Activated T-cell treated with anti-CD3 and anti-CD28 coated beads for 24 hours (primary cell): Measurements from ENCODE around the gene PDE6B.
"Not testable (repeated sequence)": the region's sequence is repeated elsewhere in the genome, so short reads cannot be mapped to it uniquely, and the experiment has no call there.

Experiments used
- DNase-seq: peaks from one replicate; pipeline ENCODE4 v3.0.0-alpha.2; 2020; ENCODE audit warnings: low read depth

Gene PDE6B

DNA sequence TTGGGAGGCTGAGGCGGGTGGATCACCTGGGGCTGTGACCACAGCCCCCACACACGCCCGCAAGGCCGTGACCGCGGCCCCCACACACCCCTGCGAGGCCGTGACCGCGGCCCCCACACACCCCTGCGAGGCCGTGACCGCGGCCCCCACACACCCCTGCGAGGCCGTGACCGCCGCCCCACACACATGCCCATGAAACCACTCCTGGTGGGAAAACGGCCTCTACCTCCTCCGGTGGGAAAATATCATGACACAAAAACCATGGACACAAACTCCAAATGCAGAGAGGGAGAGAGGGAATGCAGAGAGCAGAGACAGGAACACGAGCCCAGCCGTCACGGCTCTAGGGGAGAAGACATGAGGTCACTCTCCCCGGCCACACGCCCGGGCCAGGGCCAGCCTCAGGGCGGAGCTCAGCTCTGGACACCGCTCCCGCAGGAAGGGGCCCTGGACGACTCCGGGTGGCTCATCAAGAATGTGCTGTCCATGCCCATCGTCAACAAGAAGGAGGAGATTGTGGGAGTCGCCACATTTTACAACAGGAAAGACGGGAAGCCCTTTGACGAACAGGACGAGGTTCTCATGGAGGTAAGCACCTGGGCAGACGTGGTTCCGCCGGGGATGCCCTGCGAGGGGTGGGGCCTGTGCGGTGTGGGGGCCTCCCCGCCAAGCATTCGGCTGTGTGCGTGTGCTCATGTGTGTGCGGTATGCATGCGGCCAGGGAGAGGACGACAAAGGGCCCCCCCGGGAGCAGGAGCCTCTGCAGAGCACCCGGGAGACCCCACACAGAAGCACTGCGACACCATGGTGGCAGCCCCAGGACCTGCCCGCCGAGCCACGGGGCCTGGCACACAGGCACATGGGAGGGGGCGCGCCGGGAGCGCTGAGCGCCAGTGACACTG lies 31.3 kb downstream of the PDE6B start:
- DNase-seq = no peak

DNA sequence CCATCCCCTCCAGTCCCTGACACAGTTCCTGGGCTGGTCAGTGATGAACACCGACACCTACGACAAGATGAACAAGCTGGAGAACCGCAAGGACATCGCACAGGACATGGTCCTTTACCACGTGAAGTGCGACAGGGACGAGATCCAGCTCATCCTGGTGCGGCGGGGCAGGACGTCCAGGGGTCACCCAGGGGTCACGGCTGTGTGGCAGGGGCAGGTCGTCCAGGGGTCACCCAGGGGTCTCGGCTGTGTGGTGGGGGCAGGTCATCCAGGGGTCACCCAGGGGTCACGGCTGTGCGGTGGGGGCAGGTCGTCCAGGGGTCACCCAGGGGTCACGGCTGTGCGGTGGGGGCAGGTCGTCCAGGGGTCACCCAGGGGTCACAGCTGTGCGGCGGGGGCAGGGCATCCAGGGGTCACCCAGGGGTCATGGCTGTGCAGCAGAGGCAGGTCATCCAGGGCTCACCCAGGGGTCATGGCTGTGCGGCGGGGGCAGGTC lies 32.0 kb downstream of the PDE6B start:
- no peak for DNase-seq

- no peak for DNase-seq
These were observed 32.7 kb downstream of the PDE6B start for GRCh38 chr4:657834-658667.

DNA sequence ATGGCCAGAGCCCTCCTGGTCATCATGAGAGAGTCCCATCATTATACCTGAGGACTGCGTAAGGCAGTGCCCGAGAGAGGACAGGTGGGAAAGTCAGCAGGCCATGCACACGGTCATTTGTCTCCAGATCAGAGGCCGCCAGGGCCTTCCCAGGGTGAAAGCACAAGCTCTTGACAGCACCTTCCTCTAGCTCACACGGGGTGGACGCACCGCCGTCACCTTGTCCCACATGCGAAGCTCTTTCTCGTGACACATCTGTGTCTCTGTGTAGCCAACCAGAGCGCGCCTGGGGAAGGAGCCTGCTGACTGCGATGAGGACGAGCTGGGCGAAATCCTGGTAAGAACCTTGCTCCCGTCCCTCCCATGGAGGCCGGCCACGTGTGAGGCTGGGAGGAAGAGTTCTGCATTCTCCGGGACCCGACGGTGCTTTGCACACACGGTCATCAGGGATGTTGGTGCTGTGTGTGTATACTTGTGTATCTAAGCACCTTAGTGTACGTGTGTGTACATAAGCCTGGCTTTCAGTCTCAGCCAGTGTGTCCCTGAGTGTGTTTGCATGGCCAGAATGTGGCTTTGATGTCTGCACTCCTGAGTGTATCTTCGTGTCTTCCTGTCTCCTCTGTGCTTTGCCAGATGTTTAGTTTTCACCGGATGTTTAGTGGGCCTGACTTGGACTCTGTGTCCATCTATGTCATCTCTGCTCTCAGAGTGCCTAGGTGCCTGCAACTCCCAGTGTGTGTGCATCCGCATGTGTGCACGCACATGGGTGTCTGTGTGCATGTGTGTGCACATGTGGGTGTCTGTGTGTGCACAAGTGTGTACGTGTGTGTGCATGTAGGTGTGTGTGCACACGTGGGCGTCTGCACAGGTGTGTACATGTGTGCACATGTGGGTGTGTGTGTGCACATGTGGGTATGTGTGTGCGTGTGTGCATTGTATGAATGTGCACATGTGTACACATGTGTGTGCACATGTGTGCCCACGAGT lies 33.6 kb downstream of the PDE6B start:
- no peak for DNase-seq

DNA sequence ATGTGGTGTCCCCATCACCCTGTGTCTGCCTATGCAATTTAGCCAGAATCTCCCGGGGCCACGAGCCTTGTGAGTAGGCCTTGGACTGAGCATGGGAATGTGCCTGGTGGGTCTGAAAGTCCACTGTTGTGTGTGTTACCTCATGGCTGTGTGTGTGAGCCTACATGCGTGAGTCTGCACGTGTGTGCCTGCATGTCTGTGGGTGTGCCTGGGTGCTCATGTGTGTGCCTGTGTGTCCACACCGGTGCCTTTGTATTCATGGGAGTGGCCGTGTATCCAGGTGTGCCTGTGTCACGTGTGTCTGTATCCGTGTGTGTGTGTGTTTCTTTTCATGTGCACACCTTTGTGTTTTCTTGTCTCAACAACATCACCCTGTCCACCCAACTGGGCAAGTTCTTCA lies 34.5 kb downstream of the PDE6B start:
- no peak for DNase-seq

DNA sequence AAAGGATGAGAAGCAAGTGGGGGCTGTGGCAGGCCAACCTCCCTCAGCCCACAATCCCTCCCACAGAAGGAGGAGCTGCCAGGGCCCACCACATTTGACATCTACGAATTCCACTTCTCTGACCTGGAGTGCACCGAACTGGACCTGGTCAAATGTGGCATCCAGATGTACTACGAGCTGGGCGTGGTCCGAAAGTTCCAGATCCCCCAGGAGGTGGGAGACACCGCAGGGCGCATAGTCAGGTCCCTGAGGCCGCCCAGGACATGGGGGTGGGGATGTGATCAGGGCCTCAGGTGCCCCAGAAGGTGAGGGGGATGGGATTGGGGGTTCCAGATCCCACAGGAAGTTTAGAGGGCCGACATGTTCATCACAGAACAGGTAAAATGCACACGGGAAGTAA lies 35.0 kb downstream of the PDE6B start:
- no peak for DNase-seq

DNA sequence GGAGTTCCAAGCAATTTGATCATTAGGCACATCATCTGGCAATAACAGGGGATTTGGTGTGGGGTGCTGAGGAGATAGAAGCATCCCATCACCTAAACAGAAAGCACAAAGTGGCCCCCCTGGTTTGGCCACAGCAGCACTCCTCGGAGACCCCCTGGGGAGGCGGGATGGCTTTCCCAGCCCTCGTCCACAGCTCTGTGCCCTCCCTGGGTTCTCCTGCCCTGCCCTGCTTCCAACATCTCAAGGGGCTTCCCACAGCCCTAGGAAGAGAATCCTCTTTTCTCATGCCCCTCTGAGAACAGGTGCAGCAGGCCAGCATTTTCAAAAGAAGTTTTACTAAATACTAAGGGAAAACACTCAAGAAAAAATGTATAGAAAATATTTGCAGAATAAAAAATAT lies 35.9 kb downstream of the PDE6B start:
- DNase-seq = no peak

DNA sequence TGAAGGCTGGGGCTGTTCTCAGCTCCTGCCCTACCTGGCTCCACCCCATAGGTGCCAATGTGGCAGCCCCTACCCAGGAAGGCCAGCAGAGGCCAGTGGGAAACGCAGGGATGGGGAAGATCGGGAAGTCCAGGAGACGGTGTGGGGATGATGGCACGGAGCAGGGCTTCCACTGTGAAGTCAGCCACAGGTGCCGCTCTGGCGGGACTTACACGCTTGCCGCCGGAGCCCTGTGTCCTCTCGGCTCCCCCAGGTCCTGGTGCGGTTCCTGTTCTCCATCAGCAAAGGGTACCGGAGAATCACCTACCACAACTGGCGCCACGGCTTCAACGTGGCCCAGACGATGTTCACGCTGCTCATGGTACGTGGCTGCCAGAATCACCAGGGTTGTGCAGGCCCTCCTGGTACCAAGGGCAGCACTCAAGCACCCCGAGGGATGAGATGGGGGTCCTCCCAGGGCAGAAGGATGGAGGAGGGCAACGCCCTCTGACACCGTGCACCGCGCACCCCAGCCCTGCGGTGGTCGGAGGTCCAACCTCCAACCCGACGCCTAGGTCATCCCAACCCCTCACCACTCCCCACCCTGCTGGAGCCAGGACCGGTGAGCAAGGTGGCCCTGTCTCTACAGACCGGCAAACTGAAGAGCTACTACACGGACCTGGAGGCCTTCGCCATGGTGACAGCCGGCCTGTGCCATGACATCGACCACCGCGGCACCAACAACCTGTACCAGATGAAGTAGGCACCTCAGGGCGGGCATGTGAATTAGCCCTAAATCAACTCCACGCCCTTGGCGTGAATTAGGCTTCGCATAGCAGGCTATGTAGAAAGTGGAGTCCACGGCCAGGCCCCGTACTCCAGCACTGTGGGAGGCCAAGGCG lies 36.7 kb downstream of the PDE6B start:
- no peak for DNase-seq

- DNase-seq = no peak
These were observed 37.7 kb downstream of the PDE6B start for GRCh38 chr4:663046-663437.

- DNase-seq = peak; percentile 66
These were observed 38.4 kb downstream of the PDE6B start for GRCh38 chr4:663438-664428.

DNA sequence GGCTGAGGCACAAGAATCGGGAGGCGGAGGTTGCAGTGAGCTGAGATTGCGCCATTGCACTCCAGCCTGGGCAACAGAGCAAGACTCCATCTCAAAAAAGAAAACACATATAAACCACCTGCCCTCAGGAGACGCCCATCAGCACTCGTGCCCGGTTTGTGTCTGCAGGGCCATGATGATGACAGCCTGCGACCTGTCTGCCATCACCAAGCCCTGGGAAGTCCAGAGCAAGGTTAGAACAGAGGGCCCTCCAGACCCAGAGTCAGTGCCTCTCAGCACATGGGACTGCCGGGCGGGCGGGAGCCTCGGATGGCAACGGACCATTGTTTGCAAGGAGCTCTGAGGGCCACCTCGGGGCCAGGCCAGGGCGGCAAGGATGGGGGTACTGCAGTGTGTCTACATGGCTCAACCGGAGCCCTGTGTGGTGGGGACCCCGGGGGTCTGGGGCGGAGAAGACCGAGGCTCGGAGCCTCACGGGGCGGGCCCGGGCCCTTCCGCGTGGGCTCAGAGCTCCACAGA lies 39.4 kb downstream of the PDE6B start:
- no peak for DNase-seq

GRCh38 chr4:665381-665750 lies 40.0 kb downstream of the PDE6B start:
- no peak for DNase-seq

- no peak for DNase-seq
These were observed 40.5 kb downstream of the PDE6B start for GRCh38 chr4:665751-666435.

DNA sequence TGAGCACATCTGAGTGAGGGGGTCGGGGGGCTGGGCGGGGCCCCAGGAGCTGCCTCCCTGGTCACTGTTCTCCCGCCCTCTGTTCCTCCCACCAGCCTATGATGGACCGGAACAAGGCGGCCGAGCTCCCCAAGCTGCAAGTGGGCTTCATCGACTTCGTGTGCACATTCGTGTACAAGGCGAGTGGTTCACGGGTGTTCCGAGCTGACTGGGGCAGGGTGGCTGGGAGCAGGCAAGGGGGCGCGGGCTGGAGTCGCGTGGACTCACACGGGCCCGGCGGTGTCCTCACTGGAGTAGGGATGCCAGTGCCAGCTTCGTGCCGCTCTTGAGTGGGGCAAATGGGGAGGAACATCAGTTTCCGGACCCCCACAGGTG lies 41.0 kb downstream of the PDE6B start:
- DNase-seq = no peak

GRCh38 chr4:666822-667544 lies 41.6 kb downstream of the PDE6B start:
- no peak for DNase-seq

GRCh38 chr4:667545-667925 lies 42.2 kb downstream of the PDE6B start:
- no peak for DNase-seq

DNA sequence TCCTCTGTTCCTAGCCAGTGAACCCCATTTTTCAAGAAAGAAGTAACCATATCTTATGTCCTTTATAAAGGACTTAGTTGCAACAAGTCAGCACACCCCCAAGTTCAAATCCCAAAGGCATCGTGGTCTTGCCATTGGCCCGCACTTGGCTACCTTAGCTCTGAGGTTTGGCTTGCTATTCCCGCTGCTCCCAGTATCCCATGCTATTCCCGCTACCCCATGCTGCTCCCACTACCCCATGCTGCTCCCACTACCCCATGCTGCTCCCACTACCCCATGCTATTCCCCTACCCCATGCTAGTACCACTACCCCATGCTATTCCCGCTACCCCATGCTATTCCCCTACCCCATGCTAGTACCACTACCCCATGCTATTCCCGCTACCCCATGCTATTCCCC lies 42.8 kb downstream of the PDE6B start:
- not testable (repeated sequence) for DNase-seq
